ENCODE measurements around the gene S100A5.
"Not testable (repeated sequence)": the region's sequence is repeated elsewhere in the genome, so short reads cannot be mapped to it uniquely, and the experiment has no call there.

Gene S100A5, protein sequence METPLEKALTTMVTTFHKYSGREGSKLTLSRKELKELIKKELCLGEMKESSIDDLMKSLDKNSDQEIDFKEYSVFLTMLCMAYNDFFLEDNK

DNA sequence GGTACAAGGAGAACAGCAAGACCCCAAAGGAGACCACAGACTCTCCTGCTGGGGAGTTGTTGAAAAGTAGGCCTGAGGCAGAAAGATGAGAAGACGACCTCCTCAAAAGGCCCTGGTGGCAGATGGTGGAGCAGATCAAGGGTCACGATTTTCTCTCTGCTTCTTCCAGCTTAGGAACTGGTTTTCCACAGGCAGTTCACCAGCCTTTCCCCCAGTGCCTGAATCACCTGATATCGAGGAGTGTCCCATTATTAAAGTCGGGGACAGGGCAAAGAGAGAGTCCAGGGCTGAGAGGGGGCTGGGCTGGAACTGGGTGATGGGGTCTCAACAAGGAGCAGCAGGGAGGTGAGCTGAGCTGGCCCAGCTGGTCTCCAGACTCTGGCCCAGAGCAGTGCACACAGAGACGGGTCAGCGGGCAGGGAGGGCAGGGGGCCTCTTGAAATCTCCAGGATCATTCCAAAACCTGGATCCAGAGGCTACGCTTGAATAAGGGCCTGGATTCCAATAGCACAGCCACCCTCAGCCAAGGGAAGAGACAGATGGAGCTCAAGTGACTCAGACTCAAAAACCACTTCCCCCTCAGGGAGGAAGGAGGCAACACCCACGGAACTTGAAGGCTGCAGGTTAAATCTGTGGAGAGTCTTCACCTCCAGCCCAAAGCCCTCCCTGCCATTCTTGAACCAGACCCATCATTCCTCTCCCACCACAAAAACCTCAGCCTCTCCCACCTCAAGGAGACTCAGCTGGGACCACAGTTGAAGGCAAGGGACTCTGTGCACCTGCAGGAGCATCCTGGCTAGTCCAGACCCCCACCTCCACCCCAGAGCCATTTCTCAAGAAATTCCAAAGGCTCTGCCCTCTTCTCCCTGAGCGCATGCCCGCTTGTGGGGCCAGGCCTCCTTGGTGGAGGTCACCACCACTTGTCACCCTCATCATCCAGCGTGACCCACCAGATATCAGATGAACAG, at the start of gene S100A5:
Gene S100A5 (minus strand): TSS at position 541 of the 968 bp plus-strand sequence. CDS start 743 bp downstream, outside the sequence.
- no peak for DNase-seq

DNA sequence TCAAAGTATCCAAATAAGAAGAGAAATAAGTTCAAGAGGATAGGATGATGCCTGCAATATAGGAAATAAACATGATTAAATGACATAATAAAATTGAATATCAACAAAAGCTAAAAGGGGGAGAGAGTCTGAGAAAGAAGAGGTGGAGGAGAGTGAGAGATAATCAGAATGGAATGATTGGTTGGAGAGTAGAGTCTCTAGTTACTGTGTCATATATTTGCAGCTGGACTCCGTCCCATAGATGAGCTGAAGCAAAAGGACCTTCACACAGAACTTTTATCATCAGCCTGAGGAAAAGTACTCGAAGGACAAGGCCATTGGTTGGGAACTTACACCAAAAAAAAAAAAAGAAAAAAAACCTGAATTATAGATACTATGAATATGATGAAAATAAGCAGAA, 47.7 kb upstream of the S100A5 start:
- DNase-seq = no peak

DNA sequence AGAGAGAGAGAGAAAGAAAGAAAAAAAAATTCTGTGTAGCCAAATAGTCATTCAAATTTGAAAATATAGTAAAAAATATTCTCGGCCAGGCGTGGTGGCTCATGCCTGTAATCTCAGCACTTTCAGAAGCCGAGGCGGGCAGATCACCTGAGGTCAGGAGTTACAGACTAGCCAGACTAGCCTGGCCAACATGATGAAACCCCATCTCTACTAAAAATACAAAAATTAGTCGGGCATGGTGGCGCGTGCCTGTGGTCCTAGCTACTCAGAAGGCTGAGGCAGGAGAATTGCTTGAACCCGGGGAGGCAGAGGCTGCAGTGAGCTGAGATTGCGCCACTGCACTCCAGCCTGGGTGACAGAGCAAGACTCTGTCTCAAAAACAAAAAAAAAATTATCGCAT, 47.3 kb upstream of the S100A5 start:
- DNase-seq = not testable (repeated sequence)

DNA sequence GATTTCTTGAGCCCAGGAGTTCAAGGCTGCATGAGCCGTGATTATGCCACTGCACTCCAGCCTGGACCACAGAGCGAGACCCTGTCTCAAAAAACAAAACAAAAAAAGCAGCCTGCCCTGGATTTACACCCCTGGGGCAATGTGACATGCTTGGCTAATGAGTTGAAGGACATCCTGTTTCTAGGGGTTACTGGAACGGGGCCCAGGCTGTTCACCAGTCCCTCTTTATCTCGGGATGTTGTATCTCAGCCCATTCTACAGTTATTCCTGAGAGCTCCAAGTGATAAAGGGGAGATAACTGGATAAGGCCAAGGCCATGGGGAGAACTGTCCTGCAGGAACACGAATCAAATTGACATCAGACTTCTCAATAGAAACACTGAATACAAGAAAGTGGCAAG, 46.6 kb upstream of the S100A5 start:
- DNase-seq = no peak

DNA sequence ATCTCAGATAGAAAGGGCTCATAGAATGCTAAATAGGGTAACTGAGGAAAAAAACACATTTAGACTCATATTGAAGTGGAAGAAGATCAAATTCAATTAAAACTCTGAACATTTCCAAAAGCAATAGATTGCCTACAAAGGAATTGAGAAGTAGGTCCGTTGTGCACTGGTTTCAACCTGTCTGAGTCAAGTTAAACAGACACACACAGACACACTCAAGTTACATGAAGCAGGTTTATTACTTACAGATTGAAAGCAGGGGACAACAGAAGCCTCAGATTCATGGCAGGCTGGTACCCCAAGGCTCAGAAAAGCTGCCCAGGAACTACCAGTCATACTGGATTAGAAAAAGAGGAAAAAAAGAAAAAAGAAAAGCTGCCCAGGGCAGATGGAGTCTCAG, 45.6 kb upstream of the S100A5 start:
- no peak for DNase-seq

DNA sequence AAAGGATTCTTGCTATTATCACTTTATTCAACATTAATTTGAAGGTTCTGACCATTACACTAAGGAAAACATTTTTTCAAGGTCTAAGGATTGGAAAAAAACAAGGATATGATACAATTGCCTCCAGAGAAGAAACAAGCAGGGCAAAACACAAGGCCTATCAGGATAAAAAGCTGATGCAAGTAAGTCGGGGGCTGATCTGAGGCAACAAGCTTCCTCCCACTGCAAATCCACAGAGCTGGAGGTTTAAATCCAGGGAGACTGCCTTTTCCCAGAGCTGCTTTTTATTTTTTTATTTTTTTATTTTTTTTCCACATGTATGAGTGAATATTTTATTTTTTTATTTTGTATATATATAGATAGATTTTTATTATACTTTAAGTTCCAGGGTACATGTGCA, 44.3 kb upstream of the S100A5 start:
- DNase-seq = no peak

DNA sequence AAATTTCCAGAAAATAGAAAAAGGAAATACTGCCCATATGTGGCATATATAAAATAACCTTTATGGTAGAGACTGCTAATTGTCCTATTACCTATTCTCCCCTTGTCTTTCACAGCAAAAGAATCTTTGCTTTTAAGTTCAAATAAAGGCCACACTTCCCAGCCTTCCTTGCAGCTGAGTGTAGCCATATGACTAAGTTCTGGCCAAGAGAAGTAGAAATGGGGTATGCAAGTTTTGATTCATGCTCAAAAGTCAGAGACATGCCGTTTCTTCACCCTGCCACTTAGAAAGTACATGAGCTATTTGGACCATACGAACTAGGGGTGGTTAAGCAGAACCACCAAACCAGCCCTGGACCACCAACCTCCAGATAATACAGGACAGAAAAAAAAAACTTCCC, 43.2 kb upstream of the S100A5 start:
- DNase-seq = no peak

DNA sequence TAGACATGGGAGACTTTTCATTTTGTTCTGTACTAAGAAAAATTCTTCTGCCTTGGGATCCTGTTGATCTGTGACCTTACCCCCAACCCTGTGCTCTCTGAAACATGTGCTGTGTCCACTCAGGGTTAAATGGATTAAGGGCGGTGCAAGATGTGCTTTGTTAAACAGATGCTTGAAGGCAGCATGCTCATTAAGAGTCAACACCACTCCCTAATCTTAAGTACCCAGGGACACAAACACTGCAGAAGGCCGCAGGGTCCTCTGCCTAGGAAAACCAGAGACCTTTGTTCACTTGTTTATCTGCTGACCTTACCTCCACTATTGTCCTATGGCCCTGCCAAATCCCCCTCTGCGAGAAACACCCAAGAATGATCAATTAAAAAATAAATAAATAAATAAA, 42.8 kb upstream of the S100A5 start:
- DNase-seq = not testable (repeated sequence)

DNA sequence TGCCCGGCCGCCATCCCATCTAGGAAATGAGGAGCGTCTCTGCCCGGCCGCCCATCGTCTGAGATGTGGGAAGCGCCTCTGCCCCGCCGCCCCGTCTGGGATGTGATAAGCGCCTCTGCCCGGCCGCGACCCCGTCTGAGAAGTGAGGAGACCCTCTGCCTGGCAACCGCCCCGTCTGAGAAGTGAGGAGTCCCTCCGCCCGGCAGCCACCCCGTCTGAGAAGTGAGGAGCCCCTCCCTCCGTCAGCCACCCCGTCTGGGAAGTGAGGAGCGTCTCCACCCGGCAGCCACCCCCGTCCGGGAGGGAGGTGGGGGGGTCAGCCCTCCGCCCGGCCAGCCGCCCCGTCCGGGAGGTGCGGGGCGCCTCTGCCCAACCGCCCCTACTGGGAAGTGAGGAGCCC, 42.1 kb upstream of the S100A5 start:
- DNase-seq = not testable (repeated sequence)

DNA sequence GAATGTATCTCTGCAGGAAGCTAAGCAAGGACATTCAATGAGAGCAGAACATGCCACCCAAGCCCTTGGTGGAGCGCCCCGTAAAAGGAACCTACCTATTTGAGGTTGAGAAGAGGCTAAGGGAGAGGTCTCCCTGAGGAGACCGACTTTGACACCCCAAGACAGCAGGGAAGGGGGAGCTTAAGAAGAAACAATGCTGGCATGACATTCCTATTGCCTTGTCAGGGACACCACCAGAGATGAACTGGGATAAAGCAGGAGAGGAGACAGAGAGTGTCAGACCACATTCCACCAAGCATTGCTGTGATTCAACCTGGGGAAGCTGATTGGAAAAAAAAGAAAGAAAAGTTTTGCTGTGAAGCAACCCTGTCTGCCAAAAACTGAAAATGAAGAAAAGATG, 38.2 kb upstream of the S100A5 start:
- DNase-seq = no peak

DNA sequence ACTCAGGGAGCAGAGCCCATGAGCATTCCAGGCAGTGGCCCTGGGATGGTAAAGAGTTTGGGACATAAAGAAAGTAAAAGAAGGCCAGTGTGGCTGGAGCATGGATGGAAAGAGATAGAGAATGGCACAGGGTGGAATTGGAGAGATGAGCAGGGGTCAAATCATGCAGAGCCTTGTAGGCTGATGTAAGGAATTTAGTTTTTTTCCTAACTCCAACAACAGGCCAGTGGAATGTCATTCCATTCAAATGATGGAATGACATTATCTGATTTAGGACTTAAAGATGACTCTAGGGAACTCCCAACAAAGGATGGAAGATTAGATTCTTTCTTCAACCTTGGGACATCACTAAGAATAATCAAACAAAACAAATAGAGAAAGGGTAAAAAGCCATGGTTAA, 37.8 kb upstream of the S100A5 start:
- no peak for DNase-seq

DNA sequence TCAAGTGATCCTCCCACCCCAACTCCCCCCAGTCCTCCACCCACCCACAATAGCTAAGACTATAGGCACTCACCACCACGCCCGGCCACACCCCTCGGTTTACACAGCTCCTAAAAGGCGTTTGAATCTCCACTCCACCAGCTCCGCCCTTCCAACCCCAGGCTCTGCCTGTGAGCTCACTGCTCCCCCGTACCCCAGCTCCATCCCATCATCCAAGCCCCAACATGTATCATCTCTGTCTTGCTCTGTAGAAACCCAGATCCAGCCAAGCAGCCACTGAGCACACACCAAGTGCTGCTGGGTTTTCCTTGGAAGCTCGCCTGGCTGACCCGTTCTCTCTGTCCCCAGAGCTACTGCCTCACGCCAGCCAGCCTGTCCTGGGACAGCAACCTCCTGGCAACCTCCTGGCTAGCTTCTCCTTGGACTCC, 36.9 kb upstream of the S100A5 start:
- no peak for DNase-seq

DNA sequence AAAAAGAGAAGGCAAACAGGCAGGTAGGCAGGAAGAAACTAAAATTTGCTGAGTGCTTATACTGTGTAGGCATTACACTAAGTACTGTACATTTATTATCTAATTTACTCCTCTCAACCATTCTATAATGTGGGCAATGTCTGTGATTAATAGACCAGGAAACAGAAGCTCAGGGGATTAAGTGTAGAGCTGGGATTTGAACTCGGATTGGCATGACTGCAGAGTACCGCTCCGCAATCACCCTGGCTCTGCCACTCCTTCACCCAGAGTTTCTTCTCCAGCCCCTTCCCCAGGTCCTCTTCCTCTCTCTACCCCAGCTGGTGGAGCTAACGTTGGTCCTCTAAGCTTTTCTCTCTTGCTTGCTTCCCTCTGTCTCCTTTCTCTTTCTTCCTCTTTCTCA, 36.4 kb upstream of the S100A5 start:
- no peak for DNase-seq

DNA sequence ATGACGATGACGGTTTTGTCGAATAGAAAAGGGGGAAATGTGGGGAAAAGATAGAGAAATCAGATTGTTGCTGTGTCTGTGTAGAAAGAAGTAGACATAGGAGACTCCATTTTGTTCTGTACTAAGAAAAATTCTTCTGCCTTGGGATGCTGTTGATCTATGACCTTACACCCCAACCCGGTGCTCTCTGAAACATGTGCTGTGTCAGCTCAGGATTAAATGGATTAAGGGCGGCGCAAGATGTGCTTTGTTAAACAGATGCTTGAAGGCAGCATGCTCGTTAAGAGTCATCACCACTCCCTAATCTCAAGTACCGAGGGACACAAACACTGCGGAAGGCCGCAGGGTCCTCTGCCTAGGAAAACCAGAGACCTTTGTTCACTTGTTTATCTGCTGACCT, 34.8 kb upstream of the S100A5 start:
- not testable (repeated sequence) for DNase-seq

DNA sequence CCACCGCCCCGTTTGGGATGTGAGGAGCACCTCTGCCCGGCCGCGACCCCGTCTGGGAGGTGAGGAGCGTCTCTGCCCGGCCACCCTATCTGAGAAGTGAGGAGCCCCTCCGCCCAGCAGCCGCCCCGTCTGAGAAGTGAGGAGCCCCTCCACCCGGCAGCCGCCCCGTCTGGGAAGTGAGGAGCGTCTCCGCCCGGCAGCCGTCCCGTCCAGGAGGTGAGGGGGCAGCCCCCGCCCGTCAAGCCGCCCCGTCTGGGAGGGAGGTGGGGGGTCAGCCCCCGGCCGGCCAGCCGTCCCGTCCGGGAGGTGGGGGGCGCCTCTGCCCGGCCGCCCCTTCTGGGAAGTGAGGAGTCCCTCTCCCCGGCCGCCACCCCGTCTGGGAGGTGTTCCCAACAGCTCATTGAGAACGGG, 34.4 kb upstream of the S100A5 start:
- not testable (repeated sequence) for DNase-seq

DNA sequence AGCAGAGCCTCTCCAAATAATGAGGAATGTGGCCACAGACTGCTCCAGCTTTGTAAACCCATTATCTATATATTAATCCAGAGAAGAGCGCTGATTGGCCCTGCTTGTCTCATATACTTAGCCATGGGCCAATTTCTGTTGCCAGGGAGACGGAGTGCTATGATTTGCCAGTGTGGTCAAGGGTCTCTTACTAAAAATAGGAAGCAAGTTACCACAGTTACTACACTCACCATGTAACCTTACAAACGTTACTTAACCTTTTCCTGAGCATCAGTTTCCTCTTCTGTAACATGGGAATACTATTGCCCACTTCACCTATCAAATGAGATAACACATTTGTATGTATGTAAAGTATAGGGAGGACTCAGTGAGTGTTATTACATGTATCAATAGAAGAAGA, 32.6 kb upstream of the S100A5 start:
- no peak for DNase-seq

DNA sequence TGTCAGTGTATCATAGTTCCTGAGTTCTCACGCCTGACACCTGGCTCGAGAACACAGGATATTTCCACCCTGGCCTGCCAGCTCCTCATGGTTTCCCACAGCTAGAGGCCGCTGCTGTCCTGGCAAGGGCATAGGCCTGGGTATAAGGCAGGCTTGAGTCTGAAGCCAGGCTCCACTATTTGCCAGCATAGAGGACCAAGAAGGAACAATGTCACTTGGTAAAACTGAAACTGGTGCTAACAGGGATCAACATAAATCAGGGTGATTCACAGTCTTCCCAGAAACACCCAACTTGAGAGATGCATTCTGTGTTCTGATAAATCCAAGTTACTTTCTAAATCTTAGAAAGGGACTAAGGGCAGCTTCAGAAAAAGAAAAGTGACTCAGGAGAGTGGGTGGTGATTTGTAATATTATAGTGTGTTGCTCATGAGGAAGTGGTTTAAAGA, 31.9 kb upstream of the S100A5 start:
- DNase-seq = peak; percentile 70

DNA sequence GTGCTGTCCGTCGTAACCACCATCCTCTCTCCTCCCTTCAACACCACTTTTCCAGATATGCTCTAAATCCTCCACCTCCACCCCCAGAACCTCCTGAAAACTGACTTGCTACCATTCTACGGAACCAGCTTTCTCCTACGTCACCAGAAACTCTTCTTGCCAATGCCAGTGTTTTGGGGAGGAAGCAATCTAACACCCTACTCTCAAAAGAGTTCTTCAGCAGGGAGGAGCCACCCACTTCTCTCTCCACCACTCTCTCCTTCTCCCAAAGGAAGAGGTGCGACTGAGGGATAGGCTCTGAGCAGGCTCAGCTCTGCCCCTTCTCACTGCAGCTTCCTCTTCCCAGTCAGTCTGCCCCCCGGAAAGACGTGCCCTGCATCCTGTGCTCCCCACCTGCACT, 31.0 kb upstream of the S100A5 start:
- no peak for DNase-seq

DNA sequence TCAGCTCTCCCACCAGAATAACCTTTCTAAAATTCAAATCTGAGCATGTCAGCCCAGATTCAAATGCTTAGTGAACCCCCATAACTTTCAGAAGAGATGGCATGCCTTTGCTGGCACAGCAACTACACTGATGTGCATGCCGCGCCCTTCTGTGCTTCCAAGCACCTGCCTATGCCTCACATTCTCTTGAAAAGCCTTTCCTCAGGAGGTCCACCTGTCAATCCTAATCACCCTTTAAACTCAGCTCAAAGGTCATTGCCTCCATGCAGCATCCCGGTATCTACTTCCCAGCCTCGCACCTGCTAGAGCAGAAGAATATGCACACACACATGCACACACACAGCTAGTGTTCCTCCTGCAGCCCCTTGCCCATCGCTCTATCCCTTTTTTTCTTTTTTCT, 30.1 kb upstream of the S100A5 start:
- DNase-seq = no peak

DNA sequence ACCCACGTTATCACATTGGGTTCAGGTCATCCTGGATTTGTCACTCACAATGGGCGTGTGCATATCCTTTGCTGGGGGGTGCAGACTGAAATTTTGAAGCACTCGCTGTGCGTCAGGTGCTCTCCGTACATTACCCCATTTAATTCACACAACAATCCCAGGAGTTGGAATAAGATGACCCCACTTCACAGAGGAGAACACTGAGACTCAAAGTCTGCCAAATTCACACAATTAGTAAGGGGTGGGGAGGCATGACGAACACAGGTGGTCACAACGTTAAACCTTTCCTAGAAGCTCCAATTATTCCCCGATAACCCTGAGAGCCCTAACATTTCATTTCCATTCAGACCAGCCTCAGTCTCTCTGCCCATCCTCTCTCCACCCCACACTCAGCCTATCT, 28.7 kb upstream of the S100A5 start:
- no peak for DNase-seq

DNA sequence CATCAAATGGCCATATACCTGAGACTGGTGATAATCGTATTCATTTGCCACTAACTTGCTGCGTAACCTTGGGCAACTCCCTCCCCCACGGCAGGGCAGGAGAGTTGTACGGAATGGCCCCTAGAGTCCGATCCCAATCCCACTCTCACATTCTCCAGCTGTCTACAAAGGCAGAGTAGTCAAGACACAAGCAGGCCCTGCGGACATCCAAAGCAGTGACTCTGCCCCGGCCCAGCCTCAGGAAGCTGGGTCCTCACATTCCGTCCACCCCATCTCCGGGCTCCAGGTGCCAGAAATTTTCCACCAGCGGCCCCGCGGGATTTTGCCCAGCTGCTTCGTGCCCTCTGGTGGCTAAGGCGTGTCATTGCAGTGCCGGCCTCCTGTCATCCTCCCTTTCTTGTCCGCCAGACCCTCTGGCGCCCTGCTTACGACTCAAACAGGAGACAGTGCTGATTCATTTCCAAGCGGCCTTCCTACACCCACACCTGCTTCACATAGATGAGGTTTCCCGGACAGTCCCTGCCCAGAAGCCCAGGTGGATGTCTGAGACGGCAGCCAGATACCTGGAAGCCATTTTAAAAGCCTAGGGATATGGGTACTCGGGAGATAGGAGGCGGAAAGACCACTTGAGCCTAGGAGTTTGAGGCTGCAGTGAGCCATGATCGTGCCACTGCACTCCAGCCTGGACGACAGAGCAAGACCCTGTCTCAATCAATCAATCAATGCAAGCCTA, 27.8 kb upstream of the S100A5 start:
- DNase-seq = peak; percentile 95

DNA sequence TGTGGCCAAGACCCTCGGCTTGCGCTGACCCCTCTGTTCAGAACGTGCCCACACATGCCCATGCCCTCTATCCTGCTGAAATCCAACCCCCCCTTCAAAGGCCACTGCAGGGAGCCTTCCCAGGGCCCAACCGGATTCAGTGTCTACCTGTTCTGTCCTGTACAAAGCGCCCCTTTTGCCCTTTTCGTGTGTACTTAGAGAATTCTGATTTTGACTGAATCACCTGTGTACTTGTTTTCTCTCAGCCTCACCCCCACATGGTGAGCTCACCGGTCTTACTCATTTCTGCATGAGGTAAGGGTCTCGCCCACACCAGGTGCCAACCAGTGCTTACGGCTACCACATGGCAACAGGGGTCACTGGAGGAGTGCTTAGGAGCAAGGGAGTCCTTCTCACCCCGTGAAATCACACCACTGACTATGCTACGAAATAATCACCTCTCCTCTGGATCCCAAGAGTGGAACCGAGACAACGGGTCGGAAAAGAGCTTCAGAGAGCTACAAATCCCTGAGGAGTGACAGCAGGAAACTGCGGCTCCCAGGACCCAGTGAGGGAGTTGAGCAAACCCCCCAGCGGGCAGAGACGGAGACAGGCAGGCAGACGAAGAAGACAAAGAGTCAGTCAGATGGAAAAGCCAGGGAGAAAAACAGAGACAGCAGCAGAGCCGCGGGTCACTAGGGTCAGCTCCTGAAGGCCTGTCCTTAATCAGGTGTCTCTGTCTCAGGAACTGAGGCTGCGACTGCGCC, 27.1 kb upstream of the S100A5 start:
- no peak for DNase-seq
